DND-41 (cell line): Measurements from ENCODE around the gene C1orf167.

Experiments
- ATAC-seq: fragments of 200-7000 bp; cut with Tn5 transposase; 3 replicates; pipeline ENCODE4 v1.9.1; 2021; ENCODE audit warnings: low read depth; ENCODE audit not compliant: insufficient read depth
- DNase-seq: peaks from one replicate; pipeline ENCODE4 v3.0.0-alpha.2; 2020
- H2AFZ ChIP-seq: 2 replicates; pipeline ENCODE4 v1.6.0; 2012; ENCODE audit warnings: low read depth, low read length
- H3K27ac ChIP-seq: 2 replicates; pipeline ENCODE4 v1.5.1; 2012; ENCODE audit warnings: low read length, inconsistent platforms
- H3K27me3 ChIP-seq: fragments of 200-600 bp; sonication (generic); 2 replicates; pipeline ENCODE4 v1.6.0; 2012; ENCODE audit warnings: low read length, mild to moderate bottlenecking, inconsistent platforms; ENCODE audit not compliant: insufficient read depth, poor library complexity
- H3K36me3 ChIP-seq: 2 replicates; pipeline ENCODE4 v1.5.1; 2012; ENCODE audit warnings: low read length, inconsistent platforms; ENCODE audit not compliant: insufficient read depth
- H3K4me1 ChIP-seq: 2 replicates; pipeline ENCODE4 v1.5.1; 2012; ENCODE audit warnings: mild to moderate bottlenecking, low read length; ENCODE audit not compliant: insufficient read depth
- H3K4me2 ChIP-seq: 2 replicates; pipeline ENCODE4 v1.6.0; 2012; ENCODE audit warnings: mild to moderate bottlenecking, moderate library complexity, low read length, inconsistent platforms; ENCODE audit not compliant: insufficient read depth
- H3K4me3 ChIP-seq, 2 experiments: fragments of 200-600 bp in 1 of 2; shearing (Covaris generic) in 1 of 2; 2 replicates each; pipeline ENCODE4 v1.5.1; 2012 to 2016; ENCODE audit warnings: inconsistent platforms in 2 of 2, low read length in 2 of 2, mild to moderate bottlenecking in 2 of 2, low read depth in 1 of 2, moderate library complexity in 1 of 2
- H3K79me2 ChIP-seq: 2 replicates; pipeline ENCODE4 v1.6.0; 2012; ENCODE audit warnings: low read length, inconsistent platforms; ENCODE audit not compliant: insufficient read depth
- H3K9ac ChIP-seq: 2 replicates; pipeline ENCODE4 v1.6.0; 2012; ENCODE audit warnings: low read depth, mild to moderate bottlenecking, inconsistent platforms, low read length, moderate library complexity
- H3K9me3 ChIP-seq: 2 replicates; pipeline ENCODE4 v1.5.1; 2012; ENCODE audit warnings: low read length, moderate library complexity, mild to moderate bottlenecking, inconsistent platforms; ENCODE audit not compliant: insufficient read depth, severe bottlenecking
- H4K20me1 ChIP-seq: 2 replicates; pipeline ENCODE4 v1.6.0; 2012; ENCODE audit warnings: low read length; ENCODE audit not compliant: insufficient read depth
- CTCF ChIP-seq: IDR thresholded peaks from 2 replicates; pipeline ENCODE4 v1.5.1; 2012; ENCODE audit warnings: borderline replicate concordance, low read length, moderate library complexity, mild to moderate bottlenecking; ENCODE audit not compliant: poor library complexity, severe bottlenecking; ENCODE audit errors: extremely low read depth
- EZH2 ChIP-seq: IDR thresholded peaks from 3 replicates; pipeline ENCODE4 v1.6.1; 2012; ENCODE audit warnings: borderline replicate concordance, low read depth, mild to moderate bottlenecking, moderate library complexity, low read length, inconsistent platforms; ENCODE audit not compliant: severe bottlenecking

The C1orf167 gene

GRCh38 chr1:11714831-11715575 is 47.0 kb upstream of the C1orf167 start:
- Histone ChIP-seq H4K20me1 (0 out of 2 replicates have a peak, but pooled peaks cover 4% of the 10 kb centered on the region), H3K4me1 (peaks cover 11% of the 10 kb centered on the region), H3K27me3 (no peaks in the 10 kb centered on the region), H3K9ac (no peak overlapping the region), H3K79me2 (no peaks in the 10 kb centered on the region), H3K4me2 (no peak overlapping the region), H3K27ac (no peak overlapping the region), H3K9me3 (no peaks in the 10 kb centered on the region), H3K36me3 (no peaks in the 10 kb centered on the region), H3K4me3 (no peak overlapping the region), H2AFZ (no peak overlapping the region)
- no peak for DNase-seq
- no peak for ATAC-seq
- TF ChIP-seq CTCF (no peak), EZH2 (no peak)

GRCh38 chr1:11719313-11720032 is 42.5 kb upstream of the C1orf167 start:
- DNase-seq, result peak; percentile 82
- H3K27ac ChIP-seq, result peak overlapping the region; percentile 65
- peak overlapping the region; percentile 86 for H2AFZ ChIP-seq
- no peaks in the 10 kb centered on the region for H3K79me2 ChIP-seq
- TF ChIP-seq EZH2 (no peak), CTCF (peak; percentile 98)
- H3K4me3 ChIP-seq, result peak overlapping the region; percentile 4 to 56; a peak in 3 of 4 replicates
- H3K4me1 ChIP-seq, result peaks cover 14% of the 10 kb centered on the region
- no peaks in the 10 kb centered on the region for H3K9me3 ChIP-seq
- H3K9ac ChIP-seq, result peak overlapping the region; percentile 55
- H4K20me1 ChIP-seq, result no peaks in the 10 kb centered on the region
- peak; percentile 91 for ATAC-seq
- H3K4me2 ChIP-seq, result peak overlapping the region; percentile 70
- no peaks in the 10 kb centered on the region for H3K27me3 ChIP-seq
- H3K36me3 ChIP-seq, result no peaks in the 10 kb centered on the region

- Histone ChIP-seq H3K27ac (peak overlapping the region; percentile 65; the same call in 1 of the 2 replicates), H3K4me2 (peak overlapping the region; percentile 70), H3K4me3 (peak overlapping the region in 1 of 2 experiments; percentile 56; a peak in 2 of 4 replicates)
These were observed 42.0 kb upstream of the C1orf167 start for GRCh38 chr1:11720033-11720376.

More at GRCh38 chr1:11720033-11720376, 42.0 kb upstream of the C1orf167 start:
- Histone ChIP-seq H3K36me3 (no peaks in the 10 kb centered on the region), H3K79me2 (no peaks in the 10 kb centered on the region), H2AFZ (peak overlapping the region; percentile 86), H3K27me3 (no peaks in the 10 kb centered on the region), H4K20me1 (no peaks in the 10 kb centered on the region), H3K9ac (peak overlapping the region; percentile 55), H3K9me3 (no peaks in the 10 kb centered on the region), H3K4me1 (peaks cover 14% of the 10 kb centered on the region)
- no peak for DNase-seq
- no peak for ATAC-seq
- TF ChIP-seq CTCF (no peak), EZH2 (no peak)
